Umbilical cord (tissue), 2 donors: ENCODE results near the gene HMSD. TPM values are rescaled to one million over a fixed set of nuclear protein-coding genes. Genes with fewer than 3 reads are reported as not detected.

ENCODE experiments used
- DNase-seq: peaks from one replicate; pipeline ENCODE4 v3.0.0-alpha.2; 2015; ENCODE audit warnings: low spot score
- total RNA-seq: library from RNA; depleted of rRNA; stranded (reverse); fragments of >200 nt; gene quantifications from one replicate; pipeline ENCODE4 v1.2.3, GENCODE V29; 2014; ENCODE audit warnings: low replicate concordance; ENCODE audit not compliant: insufficient read depth

The HMSD gene
- total RNA-seq, 1 donor from 2014 or later = 2.4 TPM

- DNase-seq = no peak
Measured at GRCh38 chr18:63992751-63993150, 43.6 kb downstream of the HMSD start.

GRCh38 chr18:63994783-63995399, 45.8 kb downstream of the HMSD start:
- peak; percentile 52 for DNase-seq

GRCh38 chr18:63997041-63997440, 47.9 kb downstream of the HMSD start:
- DNase-seq = no peak

- no peak for DNase-seq
Measured at GRCh38 chr18:63997606-63998005, 48.5 kb downstream of the HMSD start.

GRCh38 chr18:63999871-64000270, 50.8 kb downstream of the HMSD start:
- DNase-seq = no peak

GRCh38 chr18:64002581-64002980, 53.5 kb downstream of the HMSD start:
- no peak for DNase-seq

- no peak for DNase-seq
Measured at GRCh38 chr18:64009305-64009704, 60.2 kb downstream of the HMSD start.

Other genes with a start within 250 kb of the HMSD start
- 16.6 TPM for gene SERPINB11, start 246.3 kb upstream of the HMSD start, total RNA-seq
- 31.1 TPM for gene SERPINB7, start 173.9 kb upstream of the HMSD start, total RNA-seq
- gene SERPINB2, start 61.6 kb upstream of the HMSD start, total RNA-seq = 39.2 TPM
- gene SERPINB10, start 41.3 kb upstream of the HMSD start, total RNA-seq = 0.96 TPM
- 25.3 TPM for gene SERPINB8, start 20.8 kb downstream of the HMSD start, total RNA-seq
- gene LINC00305, start 199.8 kb downstream of the HMSD start, total RNA-seq = not detected